Gastrocnemius medialis (tissue), 4 donors: Measurements from ENCODE around the gene GDAP2. TPM values are rescaled to one million over a fixed set of nuclear protein-coding genes. Genes with fewer than 3 reads are reported as not detected.
A peak's percentile ranks its signal among the peaks of the same experiment; 100 is the strongest.

ENCODE experiments used
- ATAC-seq, 2 donors: fragments of 150-250 bp; one replicate each; pipeline ENCODE4 v1.9.1; 2016
- DNase-seq, 2 donors: peaks; one replicate each; pipeline ENCODE4 v3.0.0-alpha.2; 2019
- H3K27ac ChIP-seq, 4 donors: fragments of 200-600 bp; sonication (generic); 1 replicate in 1 of 4; 2 replicates in 3 of 4; pipeline ENCODE4 v1.5.1; 2016 to 2018; ENCODE audit warnings: mild to moderate bottlenecking in 2 of 4, moderate library complexity in 1 of 4
- H3K27me3 ChIP-seq, 3 donors: fragments of 200-600 bp; sonication (generic) in 2 of 3; 1 replicate in 1 of 3; 2 replicates in 2 of 3; pipeline versions ENCODE4 v1.5.1 to v1.6.0; 2016 to 2019; ENCODE audit warnings: mild to moderate bottlenecking in 1 of 3, moderate library complexity in 1 of 3
- H3K36me3 ChIP-seq, 2 donors: fragments of 200-600 bp; sonication (generic) in 1 of 2; one replicate each; pipeline ENCODE4 v1.5.1; 2017 to 2018
- H3K4me1 ChIP-seq, 2 donors: fragments of 200-600 bp; sonication (generic) in 1 of 2; one replicate each; pipeline ENCODE4 v1.5.1; 2016 to 2017; ENCODE audit warnings: mild to moderate bottlenecking in 2 of 2
- H3K4me3 ChIP-seq, 4 donors: fragments of 200-600 bp; sonication (generic) in 3 of 4; 1 replicate in 1 of 4; 2 replicates in 3 of 4; pipeline ENCODE4 v1.5.1; 2016 to 2019; ENCODE audit warnings: mild to moderate bottlenecking in 2 of 4
- H3K9me3 ChIP-seq, 3 donors: fragments of 200-600 bp; sonication (generic) in 2 of 3; 1 replicate in 1 of 3; 2 replicates in 2 of 3; pipeline ENCODE4 v1.5.1; 2016 to 2019
- POLR2A ChIP-seq, 2 donors: fragments of 450-650 bp; IDR thresholded peaks; one replicate each; pipeline ENCODE4 v1.6.1; 2017; ENCODE audit warnings: antibody characterized with exemption in 2 of 2, mild to moderate bottlenecking in 2 of 2, moderate library complexity in 2 of 2
- in situ Hi-C, 4 donors: fragments of 200-750 bp; cut with MboI; loops; one replicate each; pipeline versions ENCODE4 v1.15.0 to v1.8.0; 2017; ENCODE audit warnings: low sequenced_read_pairs in 4 of 4
- intact Hi-C: fragments of 100-400 bp; cut with DNase I; formaldehyde crosslinking; loops from one replicate; pipeline ENCODE4 v1.15.1; 2023; ENCODE audit warnings: low total_unique reads
- total RNA-seq, 4 donors: library from RNA; depleted of rRNA; stranded (reverse); fragments of >200 nt; gene quantifications; one replicate each; pipeline versions ENCODE4 v1.1.0 to v1.2.3, GENCODE V29; 2016
- TF ChIP-seq, protein P1 (sequence below), 5 experiments: fragments of 450-650 bp in 3 of 5; fragments of 200-600 bp in 2 of 5; sonication (generic) in 2 of 5; IDR thresholded peaks in 4 of 5; conservative IDR thresholded peaks in 1 of 5; 1 replicate in 4 of 5; 2 replicates in 1 of 5; pipeline ENCODE4 v1.5.1; 2016 to 2019; ENCODE audit warnings: antibody characterized with exemption in 5 of 5, mild to moderate bottlenecking in 3 of 5, moderate library complexity in 3 of 5

The GDAP2 gene, protein sequence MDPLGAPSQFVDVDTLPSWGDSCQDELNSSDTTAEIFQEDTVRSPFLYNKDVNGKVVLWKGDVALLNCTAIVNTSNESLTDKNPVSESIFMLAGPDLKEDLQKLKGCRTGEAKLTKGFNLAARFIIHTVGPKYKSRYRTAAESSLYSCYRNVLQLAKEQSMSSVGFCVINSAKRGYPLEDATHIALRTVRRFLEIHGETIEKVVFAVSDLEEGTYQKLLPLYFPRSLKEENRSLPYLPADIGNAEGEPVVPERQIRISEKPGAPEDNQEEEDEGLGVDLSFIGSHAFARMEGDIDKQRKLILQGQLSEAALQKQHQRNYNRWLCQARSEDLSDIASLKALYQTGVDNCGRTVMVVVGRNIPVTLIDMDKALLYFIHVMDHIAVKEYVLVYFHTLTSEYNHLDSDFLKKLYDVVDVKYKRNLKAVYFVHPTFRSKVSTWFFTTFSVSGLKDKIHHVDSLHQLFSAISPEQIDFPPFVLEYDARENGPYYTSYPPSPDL
- 10 to 100 TPM in 1 of 4 donors, 1 to 10 TPM in 3; 7.2 to 18.7 (median 8.6) TPM for total RNA-seq

DNA sequence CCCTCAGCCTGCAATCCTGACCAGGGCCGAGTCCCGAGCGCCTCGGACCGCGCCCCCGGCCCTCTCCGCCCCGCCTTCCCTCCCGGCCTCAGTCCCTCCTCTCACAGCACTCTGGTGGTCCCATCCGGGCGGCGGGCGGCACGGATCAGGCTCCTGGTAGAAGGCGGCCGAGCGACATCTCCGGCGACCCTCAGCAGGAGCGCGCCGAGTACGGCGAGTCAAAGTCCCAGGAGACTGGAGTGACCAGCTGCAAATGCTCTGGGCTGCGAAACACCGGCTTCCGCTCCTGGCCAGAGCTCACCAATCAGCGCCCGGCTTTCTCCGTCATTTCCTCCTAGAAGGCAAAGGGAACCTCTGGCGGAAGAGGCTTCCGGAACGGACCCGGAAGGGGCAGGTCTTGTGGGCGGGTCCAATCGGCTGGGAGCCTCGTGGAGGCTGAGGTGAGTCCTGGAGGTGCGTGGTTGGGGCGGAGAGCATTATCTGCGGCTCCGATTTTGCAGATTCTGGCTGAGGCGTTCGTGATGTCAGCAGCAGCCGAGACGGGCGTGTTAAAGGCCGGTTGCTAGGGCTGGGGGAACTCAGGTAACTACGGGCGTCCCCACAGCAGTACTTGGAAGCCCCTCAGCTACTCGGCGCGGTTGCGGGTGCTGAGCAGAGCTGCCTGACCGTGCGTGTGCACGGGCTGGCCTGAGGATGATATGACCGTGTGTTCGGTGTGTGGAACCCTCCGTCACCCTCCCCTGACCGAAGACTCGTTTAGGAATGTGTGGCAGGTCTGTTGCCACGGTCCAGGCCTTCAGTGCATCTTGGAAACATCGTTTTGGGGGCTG, at the start of gene GDAP2, which contains the start of gene WDR3:
Gene GDAP2, minus strand, starts transcription at position 279 of the 830 bp plus-strand sequence. CDS start 9,264 bp downstream, outside the sequence.
Gene WDR3, plus strand, starts transcription at position 397 of the 830 bp plus-strand sequence. CDS start 3,581 bp downstream, outside the sequence.
- H3K36me3 ChIP-seq = peaks cover 0 to 8% of the 10 kb centered on the region in 2 donors
- in situ Hi-C loops (no loop called here), intact Hi-C loops (loop anchor here (5.0 kb wide), 1 partner anchor 562 kb away; the partner anchor contains the start of gene MAN1A2)
- H3K27ac ChIP-seq = peak within 1 kb of the TSS; percentile 86 to 94 (median 93)
- TF ChIP-seq POLR2A (IDR thresholded peaks at IDR 0.05) = peak; percentile 72 to 77
- TF ChIP-seq, protein P1, sequence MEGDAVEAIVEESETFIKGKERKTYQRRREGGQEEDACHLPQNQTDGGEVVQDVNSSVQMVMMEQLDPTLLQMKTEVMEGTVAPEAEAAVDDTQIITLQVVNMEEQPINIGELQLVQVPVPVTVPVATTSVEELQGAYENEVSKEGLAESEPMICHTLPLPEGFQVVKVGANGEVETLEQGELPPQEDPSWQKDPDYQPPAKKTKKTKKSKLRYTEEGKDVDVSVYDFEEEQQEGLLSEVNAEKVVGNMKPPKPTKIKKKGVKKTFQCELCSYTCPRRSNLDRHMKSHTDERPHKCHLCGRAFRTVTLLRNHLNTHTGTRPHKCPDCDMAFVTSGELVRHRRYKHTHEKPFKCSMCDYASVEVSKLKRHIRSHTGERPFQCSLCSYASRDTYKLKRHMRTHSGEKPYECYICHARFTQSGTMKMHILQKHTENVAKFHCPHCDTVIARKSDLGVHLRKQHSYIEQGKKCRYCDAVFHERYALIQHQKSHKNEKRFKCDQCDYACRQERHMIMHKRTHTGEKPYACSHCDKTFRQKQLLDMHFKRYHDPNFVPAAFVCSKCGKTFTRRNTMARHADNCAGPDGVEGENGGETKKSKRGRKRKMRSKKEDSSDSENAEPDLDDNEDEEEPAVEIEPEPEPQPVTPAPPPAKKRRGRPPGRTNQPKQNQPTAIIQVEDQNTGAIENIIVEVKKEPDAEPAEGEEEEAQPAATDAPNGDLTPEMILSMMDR (IDR thresholded peaks at IDR 0.05 in 4 of 5, conservative IDR thresholded peaks at IDR 0.05 in 1 of 5) = no peak
- H3K27me3 ChIP-seq = no peaks in the 10 kb centered on the region
- no peaks in the 10 kb centered on the region for H3K9me3 ChIP-seq
- peak within 1 kb of the TSS; percentile 85 to 96 (median 94) for H3K4me3 ChIP-seq
- DNase-seq (peak; percentile 95), ATAC-seq (peak; percentile 97 to 99)
- peaks cover 33 to 38% of the 10 kb centered on the region in 2 donors for H3K4me1 ChIP-seq

DNA sequence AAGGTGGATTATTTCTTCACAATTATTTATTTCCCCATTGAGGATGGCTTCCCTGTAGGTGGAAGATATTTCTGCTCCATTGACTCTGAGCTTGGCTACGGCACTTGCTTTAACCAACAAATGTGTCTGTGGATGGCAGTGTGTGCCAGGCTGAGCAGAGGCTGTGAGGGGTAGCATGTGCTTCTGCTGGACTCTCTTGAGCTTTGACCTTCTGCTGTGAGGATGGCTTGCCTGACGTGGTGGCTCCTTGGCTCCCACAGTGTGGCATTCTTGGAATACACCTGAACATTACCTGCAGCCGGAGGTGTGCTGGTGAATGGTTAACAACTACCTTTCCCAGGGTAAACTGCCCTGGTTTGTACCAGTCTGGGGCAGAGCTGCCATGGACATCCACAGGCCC, 47.0 kb upstream of the GDAP2 start:
- DNase-seq (no peak), ATAC-seq (no peak)
- Histone ChIP-seq H3K4me1 (no peaks in the 10 kb centered on the region), H3K4me3 (no peak overlapping the region), H3K27ac (no peak overlapping the region), H3K27me3 (no peaks in the 10 kb centered on the region), H3K9me3 (no peaks in the 10 kb centered on the region), H3K36me3 (no peaks in the 10 kb centered on the region)
- intact Hi-C loops (no loop called here), in situ Hi-C loops (no loop called here)
- TF ChIP-seq, protein P1 (IDR thresholded peaks at IDR 0.05 in 4 of 5, conservative IDR thresholded peaks at IDR 0.05 in 1 of 5) = no peak
- TF ChIP-seq POLR2A (IDR thresholded peaks at IDR 0.05) = no peak

DNA sequence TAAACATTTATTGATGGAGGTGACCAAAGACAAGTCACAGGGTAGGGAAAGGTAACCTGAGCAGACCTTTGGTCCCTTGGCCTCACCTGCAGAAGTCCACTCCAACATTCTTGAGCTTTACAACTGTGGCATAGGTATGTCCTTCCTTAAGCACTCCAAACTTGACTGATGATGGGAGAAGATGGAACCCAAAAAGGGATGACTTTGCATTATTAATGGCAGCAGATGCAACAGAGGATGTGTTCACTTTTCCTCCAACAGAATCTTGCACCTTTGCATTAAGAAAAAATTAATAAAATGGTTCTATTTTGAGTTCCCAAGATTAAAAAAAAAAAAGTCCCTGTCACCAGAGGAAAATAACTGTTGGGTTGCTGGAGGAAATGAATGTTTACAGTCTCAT, 42.4 kb upstream of the GDAP2 start:
- Histone ChIP-seq H3K27ac (no peak overlapping the region), H3K27me3 (no peaks in the 10 kb centered on the region), H3K36me3 (no peaks in the 10 kb centered on the region), H3K4me1 (peaks cover 0 to 8% of the 10 kb centered on the region in 2 donors), H3K4me3 (no peak overlapping the region), H3K9me3 (no peaks in the 10 kb centered on the region)
- ATAC-seq (no peak), DNase-seq (no peak)
- in situ Hi-C loops = no loop called here
- intact Hi-C loops = no loop called here
- TF ChIP-seq, protein P1 (IDR thresholded peaks at IDR 0.05 in 4 of 5, conservative IDR thresholded peaks at IDR 0.05 in 1 of 5) = no peak
- TF ChIP-seq POLR2A (IDR thresholded peaks at IDR 0.05) = no peak

DNA sequence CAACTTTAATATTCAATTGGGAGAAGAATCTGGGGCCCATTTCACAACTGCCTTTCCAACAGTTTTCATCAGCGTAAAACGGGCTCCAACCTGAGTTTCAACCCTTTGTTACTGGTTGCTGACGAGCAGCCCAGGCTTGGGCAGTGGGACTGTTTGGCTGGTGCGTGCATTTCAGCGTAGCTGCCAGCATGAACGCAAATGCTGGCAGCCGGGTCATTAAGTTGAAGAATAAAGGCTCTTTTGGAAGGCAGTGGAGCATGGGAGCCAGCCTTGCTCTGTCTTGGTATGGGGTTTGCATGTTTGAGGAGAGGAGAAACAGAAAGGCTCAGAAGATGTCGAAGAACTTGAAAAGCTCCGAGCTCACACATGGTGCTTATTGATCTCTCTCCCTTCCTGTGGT, 40.8 kb upstream of the GDAP2 start:
- no peak for DNase-seq
- Histone ChIP-seq H3K4me3 (no peak overlapping the region), H3K27ac (no peak overlapping the region), H3K27me3 (no peaks in the 10 kb centered on the region), H3K36me3 (no peaks in the 10 kb centered on the region), H3K4me1 (peaks cover 0 to 8% of the 10 kb centered on the region in 2 donors), H3K9me3 (no peaks in the 10 kb centered on the region)
- in situ Hi-C loops = no loop called here
- TF ChIP-seq, protein P1 (IDR thresholded peaks at IDR 0.05 in 4 of 5, conservative IDR thresholded peaks at IDR 0.05 in 1 of 5) = no peak
- no peak for TF ChIP-seq POLR2A (IDR thresholded peaks at IDR 0.05)
- intact Hi-C loops = no loop called here
- ATAC-seq = no peak
